ENCODE measurements around the gene CUL9. TPM values are rescaled to one million over a fixed set of nuclear protein-coding genes. Genes with fewer than 3 reads are reported as not detected.

The CUL9 gene
- total RNA-seq, 1 experiment from 2014 or later, result 39.6 TPM

GRCh38 chr6:43176423-43176786 lies 5.6 kb upstream of the CUL9 start:
- intact Hi-C loops (cut with micrococcal nuclease), result no loop called here
- Mint-ChIP-seq H3K27ac (ENCODE audit: low read depth, unreplicated experiment) (no peak overlapping the region), H3K4me3 (ENCODE audit: unreplicated experiment) (no peak overlapping the region), H3K27me3 (ENCODE audit: insufficient read depth, unreplicated experiment) (no peaks in the 10 kb centered on the region), H3K36me3 (ENCODE audit: insufficient read depth, unreplicated experiment) (peaks cover 72% of the 10 kb centered on the region), H3K9me3 (ENCODE audit: unreplicated experiment) (no peaks in the 10 kb centered on the region), H3K4me1 (ENCODE audit: insufficient read depth, unreplicated experiment) (peaks cover 31% of the 10 kb centered on the region)
- BruUV-seq (replicated peaks), result no TSS peak
- no peak for DNase-seq (ENCODE audit: unreplicated experiment)
- POLR2A ChIA-PET, result no interaction called here
- TF ChIP-seq CTCF (IDR thresholded peaks at IDR 0.05; ENCODE audit: unreplicated experiment), result no peak
- CTCF ChIA-PET, result no interaction called here

GRCh38 chr6:43178150-43178549 lies 3.8 kb upstream of the CUL9 start:
- peaks cover 79% of the 10 kb centered on the region for H3K36me3 Mint-ChIP-seq (ENCODE audit: insufficient read depth, unreplicated experiment)
- H3K27ac Mint-ChIP-seq (ENCODE audit: low read depth, unreplicated experiment), result no peak overlapping the region
- intact Hi-C loops (cut with micrococcal nuclease), result no loop called here
- no peak for TF ChIP-seq CTCF (IDR thresholded peaks at IDR 0.05; ENCODE audit: unreplicated experiment)
- H3K4me3 Mint-ChIP-seq (ENCODE audit: unreplicated experiment), result no peak overlapping the region
- ChIA-PET POLR2A (no interaction called here), CTCF (no interaction called here)
- DNase-seq (ENCODE audit: unreplicated experiment), result no peak
- no peaks in the 10 kb centered on the region for H3K9me3 Mint-ChIP-seq (ENCODE audit: unreplicated experiment)
- no TSS peak for BruUV-seq (replicated peaks)
- peaks cover 32% of the 10 kb centered on the region for H3K4me1 Mint-ChIP-seq (ENCODE audit: insufficient read depth, unreplicated experiment)
- no peaks in the 10 kb centered on the region for H3K27me3 Mint-ChIP-seq (ENCODE audit: insufficient read depth, unreplicated experiment)

GRCh38 chr6:43178951-43179830 lies 2.8 kb upstream of the CUL9 start:
- TF ChIP-seq CTCF (IDR thresholded peaks at IDR 0.05; ENCODE audit: unreplicated experiment), result no peak
- no peaks in the 10 kb centered on the region for H3K9me3 Mint-ChIP-seq (ENCODE audit: unreplicated experiment)
- peaks cover 33% of the 10 kb centered on the region for H3K4me1 Mint-ChIP-seq (ENCODE audit: insufficient read depth, unreplicated experiment)
- no peaks in the 10 kb centered on the region for H3K27me3 Mint-ChIP-seq (ENCODE audit: insufficient read depth, unreplicated experiment)
- no peak overlapping the region for H3K27ac Mint-ChIP-seq (ENCODE audit: low read depth, unreplicated experiment)
- DNase-seq (ENCODE audit: unreplicated experiment), result no peak
- H3K36me3 Mint-ChIP-seq (ENCODE audit: insufficient read depth, unreplicated experiment), result peaks cover 74% of the 10 kb centered on the region
- H3K4me3 Mint-ChIP-seq (ENCODE audit: unreplicated experiment), result no peak overlapping the region
- intact Hi-C loops (cut with micrococcal nuclease), result no loop called here
- ChIA-PET CTCF (interaction anchor here (0.5 kb wide), 1 partner anchor 298 kb away, joined by 5 read pairs; no protein-coding TSS in a partner anchor), POLR2A (no interaction called here)
- no TSS peak for BruUV-seq (replicated peaks)

GRCh38 chr6:43180058-43180457 lies 1.9 kb upstream of the CUL9 start:
- Mint-ChIP-seq H3K4me3 (ENCODE audit: unreplicated experiment) (no peak overlapping the region), H3K27me3 (ENCODE audit: insufficient read depth, unreplicated experiment) (no peaks in the 10 kb centered on the region), H3K4me1 (ENCODE audit: insufficient read depth, unreplicated experiment) (peaks cover 36% of the 10 kb centered on the region), H3K27ac (ENCODE audit: low read depth, unreplicated experiment) (no peak overlapping the region), H3K36me3 (ENCODE audit: insufficient read depth, unreplicated experiment) (peaks cover 76% of the 10 kb centered on the region), H3K9me3 (ENCODE audit: unreplicated experiment) (no peaks in the 10 kb centered on the region)
- ChIA-PET CTCF (interaction anchor here (0.6 kb wide), 1 partner anchor 49 kb away, joined by 3 read pairs; no protein-coding TSS in a partner anchor), POLR2A (interaction anchor here (3.2 kb wide), 1 partner anchor 8 kb away, joined by 35 read pairs; the partner anchor contains the start of gene SRF)
- intact Hi-C loops (cut with micrococcal nuclease), result no loop called here
- no peak for TF ChIP-seq CTCF (IDR thresholded peaks at IDR 0.05; ENCODE audit: unreplicated experiment)
- no TSS peak for BruUV-seq (replicated peaks)
- no peak for DNase-seq (ENCODE audit: unreplicated experiment)
